NCI-H748 treated with DMSO at 0.1 percent for 48 hours (cell line): ENCODE data around the gene HOXC6.

Experiments used
- DNase-seq: peaks from one replicate; lab custom pipeline; 2025; lab: John Stamatoyannopoulos, UW

HOXC6 gene

GRCh38 chr12:53990311-53991076, 37.7 kb upstream of the HOXC6 start:
- peak; percentile 60 for DNase-seq

- no peak for DNase-seq
Observed at GRCh38 chr12:53991077-53991460, 37.2 kb upstream of the HOXC6 start.

DNA sequence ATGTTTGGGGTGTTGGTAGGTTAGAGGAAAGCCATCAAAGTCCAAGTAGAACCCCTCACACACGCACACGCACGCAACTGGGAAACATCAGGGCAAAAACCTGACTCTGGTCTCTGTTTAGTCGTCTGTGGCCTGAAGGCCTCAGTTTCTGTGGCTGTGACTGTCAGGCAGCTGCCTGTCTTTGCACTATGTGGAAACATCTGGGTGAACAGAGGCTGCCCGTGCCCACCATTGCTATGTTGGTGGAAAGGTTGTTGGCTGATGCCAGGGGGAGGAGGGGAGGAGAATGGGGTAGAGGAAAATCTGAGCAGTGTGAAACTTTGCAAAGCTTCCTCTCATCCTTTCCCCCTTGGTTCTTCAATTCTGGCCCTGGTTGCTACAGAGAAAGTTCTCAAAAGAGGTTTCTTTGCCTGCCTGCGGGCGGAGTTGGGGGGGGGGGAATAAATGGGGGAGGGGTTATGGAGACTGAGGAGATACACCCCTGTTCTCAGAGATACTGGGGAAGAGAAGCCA, 35.8 kb upstream of the HOXC6 start:
- no peak for DNase-seq

GRCh38 chr12:53993162-53994008, 34.9 kb upstream of the HOXC6 start:
- DNase-seq: no peak

- DNase-seq: no peak
Observed at GRCh38 chr12:53994009-53994263, 34.3 kb upstream of the HOXC6 start.

GRCh38 chr12:53994264-53995001, 33.8 kb upstream of the HOXC6 start:
- DNase-seq: no peak

DNA sequence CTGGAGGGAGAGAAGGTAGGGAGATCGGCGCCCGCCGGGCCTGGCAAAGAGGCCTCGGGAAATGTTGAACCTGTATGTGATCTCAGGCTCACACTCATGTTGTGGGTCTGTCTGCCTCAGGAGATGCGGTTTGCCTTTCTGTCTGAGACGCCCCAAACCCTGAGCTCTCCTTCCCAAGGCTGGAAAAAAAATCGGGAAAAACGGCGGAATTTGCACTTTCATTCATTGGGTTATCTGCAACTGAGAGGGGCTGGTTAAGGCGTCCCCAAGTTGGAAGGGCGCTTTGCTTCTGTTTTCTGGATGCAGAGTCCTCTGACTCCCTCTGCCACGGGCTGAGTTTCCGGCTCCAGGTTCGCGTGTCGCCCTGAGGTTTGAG, 33.2 kb upstream of the HOXC6 start:
- no peak for DNase-seq

DNA sequence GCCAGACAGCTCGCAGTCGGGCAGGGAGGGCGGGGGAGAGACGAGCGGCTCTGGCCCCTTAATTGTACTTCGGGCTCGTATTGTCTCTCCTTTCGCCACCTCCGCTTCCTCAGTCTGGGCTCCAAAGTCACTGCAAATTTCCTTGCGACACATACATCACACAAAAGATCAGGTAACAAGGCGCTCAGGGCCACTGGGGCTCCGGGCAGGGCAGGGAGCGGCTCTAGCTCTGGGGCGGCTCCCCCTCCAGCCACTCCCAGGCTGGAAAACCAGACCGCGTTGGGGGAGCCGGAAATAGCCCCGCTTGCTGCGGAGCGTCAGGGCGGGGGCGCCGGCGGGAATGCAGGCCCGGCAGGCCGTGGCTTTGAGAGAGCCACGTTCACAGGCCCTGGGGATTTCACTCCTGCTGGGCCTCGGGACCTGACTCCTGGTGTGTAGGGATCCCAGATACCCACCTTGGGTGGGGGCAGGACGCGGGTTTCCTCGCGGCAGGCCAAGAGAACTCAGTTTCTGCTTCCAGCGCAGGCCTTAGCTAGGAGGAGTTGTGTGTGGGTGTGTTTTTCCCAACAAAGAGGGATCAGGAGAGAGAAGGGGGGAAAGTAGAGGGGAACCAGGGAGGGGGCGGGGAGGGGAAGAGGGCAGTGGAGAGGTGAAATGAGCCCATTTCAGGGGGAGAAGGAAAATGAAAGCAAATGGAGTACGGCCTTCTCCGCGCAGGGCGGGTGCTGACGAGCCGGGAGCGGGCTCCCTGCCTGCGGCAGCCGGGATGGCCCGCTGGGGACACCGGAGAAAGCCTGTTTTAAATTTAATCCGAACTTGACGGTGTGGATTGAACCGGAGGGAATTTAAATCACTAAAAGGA, 32.6 kb upstream of the HOXC6 start:
- no peak for DNase-seq

DNA sequence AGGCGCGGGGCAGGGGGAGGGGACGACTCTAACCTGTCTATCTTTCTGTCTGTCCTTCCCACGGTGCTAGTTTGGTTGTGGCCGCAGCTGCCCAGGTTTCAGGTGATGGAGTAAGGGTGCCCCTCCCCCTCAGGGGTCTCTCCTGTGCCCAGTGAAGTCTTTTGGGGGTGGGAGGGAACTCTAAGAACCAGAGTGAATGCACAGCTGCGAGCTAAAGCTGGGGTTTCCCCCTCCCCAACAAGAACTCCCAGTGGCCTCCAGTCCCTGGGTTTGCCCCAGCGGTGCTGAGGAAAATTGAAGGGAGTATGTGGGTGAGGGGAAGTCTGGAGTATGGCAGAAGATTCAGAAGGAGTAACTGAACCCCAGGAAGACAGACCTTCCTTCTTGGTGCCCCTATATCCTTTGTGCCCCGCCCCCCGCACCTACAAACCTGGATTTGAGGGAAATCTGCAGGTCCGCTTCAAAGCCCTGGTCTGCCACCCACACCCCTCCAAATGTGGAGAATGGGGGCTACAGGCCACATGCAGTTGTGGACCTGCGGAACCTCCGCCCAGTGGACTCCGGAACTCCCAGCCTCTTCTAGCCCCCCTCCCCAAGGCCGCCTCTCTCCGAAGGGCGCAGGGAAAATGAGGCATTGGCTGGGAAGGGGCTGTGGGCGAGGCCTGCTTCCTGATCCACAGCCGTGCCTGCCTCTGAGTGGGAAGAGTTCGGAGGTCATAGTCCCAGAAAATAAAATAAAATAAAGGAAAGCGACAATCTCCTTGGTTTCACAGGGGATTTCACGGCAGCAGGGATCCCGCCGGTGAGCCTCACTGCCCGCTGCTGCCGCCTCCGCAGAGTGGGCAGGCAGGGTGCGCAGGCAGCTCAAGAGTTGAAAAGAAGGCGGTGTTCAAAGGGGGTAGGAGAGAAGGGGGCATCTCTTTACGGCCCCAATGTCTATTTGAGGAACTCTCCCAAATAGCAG, 31.7 kb upstream of the HOXC6 start:
- no peak for DNase-seq

DNA sequence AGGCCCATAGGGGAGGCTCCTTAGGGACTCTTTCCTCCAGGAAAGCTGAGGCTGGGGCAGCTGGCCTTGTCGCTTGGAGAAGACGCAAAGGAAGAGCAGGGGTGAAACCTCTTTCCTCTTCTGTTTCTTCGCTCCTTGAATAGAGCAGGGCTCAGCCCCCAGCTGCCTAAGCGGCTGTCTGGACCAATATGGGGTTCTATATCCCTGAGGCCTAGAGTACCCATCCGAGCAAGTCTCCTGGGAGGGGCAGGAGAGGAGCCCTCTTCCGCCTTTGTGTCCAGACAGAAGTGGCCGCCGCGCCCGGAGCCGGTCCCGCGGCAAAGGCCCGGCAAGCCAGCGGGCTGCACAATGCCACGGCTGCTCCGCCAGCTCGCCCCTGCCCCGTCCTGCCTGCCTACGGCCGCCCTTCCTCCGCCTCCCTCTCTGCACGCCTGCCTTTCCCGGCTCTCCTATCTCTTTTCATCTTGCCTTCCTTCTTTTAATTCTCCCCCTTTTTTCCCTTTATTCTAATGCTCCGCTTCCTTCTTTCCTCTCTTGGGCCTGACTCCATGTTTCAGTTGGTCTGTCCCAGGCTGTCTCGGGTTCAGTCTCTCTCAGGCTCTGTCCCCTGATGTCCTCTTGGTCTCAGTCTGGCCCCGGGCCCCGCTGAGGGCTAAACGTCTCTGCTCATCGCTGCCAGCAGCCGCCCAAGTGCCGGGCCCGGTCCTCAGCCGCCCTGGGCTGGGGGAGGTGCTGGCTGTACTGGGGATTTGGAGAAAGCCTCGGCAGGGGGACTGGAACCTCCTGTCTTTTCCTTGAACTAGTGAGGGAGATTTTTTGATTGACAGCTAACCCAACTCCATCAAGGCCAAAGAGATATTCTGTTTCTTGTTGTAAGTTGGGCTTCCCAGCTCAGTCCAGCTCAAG, 30.8 kb upstream of the HOXC6 start:
- DNase-seq: no peak

GRCh38 chr12:53998110-53998899, 29.9 kb upstream of the HOXC6 start:
- DNase-seq: no peak

GRCh38 chr12:53998900-53999236, 29.4 kb upstream of the HOXC6 start:
- DNase-seq: no peak

- peak; percentile 70 for DNase-seq
Observed at GRCh38 chr12:53999559-54000115, 28.6 kb upstream of the HOXC6 start.

DNA sequence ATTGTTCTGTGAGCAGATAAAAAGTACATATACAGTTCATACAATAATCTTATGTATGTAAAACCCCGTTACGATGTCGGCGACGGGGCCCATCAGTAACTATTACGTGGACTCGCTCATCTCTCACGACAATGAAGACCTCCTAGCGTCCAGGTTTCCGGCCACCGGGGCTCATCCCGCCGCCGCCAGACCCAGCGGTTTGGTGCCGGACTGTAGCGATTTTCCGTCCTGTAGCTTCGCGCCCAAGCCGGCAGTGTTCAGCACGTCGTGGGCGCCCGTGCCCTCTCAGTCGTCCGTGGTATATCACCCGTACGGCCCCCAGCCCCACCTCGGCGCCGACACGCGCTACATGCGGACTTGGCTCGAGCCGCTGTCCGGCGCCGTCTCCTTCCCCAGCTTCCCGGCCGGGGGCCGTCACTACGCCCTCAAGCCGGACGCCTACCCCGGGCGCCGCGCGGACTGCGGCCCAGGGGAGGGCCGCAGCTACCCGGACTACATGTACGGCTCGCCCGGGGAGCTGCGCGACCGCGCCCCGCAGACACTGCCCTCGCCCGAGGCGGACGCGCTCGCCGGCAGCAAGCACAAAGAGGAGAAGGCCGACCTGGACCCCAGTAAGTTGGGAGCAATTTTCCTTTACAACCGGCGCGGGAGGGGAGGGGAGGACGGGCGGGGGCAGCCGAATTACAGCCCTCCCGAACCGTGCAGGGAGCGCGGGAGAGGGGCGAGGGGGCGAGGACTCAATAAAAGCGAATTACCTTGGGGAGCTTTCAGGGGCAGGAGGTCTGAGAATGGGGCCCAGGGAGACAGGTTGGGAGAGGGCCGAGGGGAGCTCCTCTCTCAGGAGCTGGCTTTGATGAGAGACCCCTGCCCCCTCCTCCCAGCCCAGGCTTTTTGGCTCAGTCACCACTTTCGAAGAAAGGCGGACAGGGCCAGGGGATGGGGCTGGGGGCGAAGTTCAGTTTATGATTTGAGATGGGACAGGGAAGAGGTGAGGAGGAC, 27.8 kb upstream of the HOXC6 start, which contains the start of gene HOXC9:
TSS of gene HOXC9 (plus strand) at position 46 of the 999 bp plus-strand sequence. CDS start at position 74, 28 bp downstream.
- DNase-seq: peak; percentile 14

- no peak for DNase-seq
Observed at GRCh38 chr12:54001283-54002187, 26.7 kb upstream of the HOXC6 start.
